ENCODE data around the gene FRMD3.

The FRMD3 gene

DNA sequence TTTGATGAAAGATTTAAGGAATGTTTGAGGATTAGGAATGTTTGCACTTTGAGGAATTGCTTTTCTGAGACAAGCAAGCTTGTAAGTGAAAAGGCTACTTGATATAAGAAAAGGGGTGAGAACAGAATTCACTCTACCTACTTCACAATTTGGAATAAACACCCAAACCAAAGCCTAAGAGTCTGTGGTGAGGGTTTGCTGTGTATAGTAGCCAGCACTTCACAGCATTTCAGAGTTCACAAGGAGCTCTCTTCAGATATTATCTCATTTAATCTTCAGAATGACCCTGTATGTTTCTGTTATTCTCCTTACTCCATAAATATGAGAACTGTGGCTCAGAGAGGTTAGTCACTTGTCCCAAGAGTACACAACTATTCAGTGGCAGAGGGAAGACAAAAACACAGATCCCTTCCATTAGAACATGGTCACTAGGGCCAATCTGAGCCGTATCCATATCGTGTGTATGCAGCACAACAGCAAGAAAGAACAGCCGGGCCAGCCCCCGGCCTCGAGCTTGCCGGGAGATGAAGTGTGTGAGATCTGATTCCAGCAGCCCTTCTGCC, 92.4 kb downstream of the FRMD3 start:
- Histone ChIP-seq H3K9ac (ENCODE audit: low read length) (no peak overlapping the region), H4K8ac (ENCODE audit: low read depth, low read length) (no peak overlapping the region), H2AFZ (ENCODE audit: insufficient read depth, low read length, poor library complexity) (no peak overlapping the region), H3K4me2 (ENCODE audit: low read length) (no peak overlapping the region), H3K4me3 (ENCODE audit: low read depth, low read length) (no peak overlapping the region), H3K79me1 (ENCODE audit: low read length) (no peaks in the 10 kb centered on the region), H2AK5ac (ENCODE audit: low read length) (no peak overlapping the region), H3K18ac (ENCODE audit: low read length) (no peak overlapping the region), H3K4me1 (ENCODE audit: control insufficient read depth in 1 of 2, insufficient read depth in 2 of 2, low read length in 2 of 2) (no peaks in the 10 kb centered on the region), H3K23ac (ENCODE audit: low read length) (no peak overlapping the region), H3K79me2 (ENCODE audit: control insufficient read depth, insufficient read depth, low read length, poor library complexity) (no peaks in the 10 kb centered on the region), H3K14ac (ENCODE audit: low read length) (no peak overlapping the region), H4K12ac (ENCODE audit: low read depth, low read length) (no peak overlapping the region), H4K91ac (ENCODE audit: low read depth, low read length) (no peak overlapping the region), H3K9me3 (ENCODE audit: insufficient read depth, low read depth, low read length) (no peaks in the 10 kb centered on the region), H3K36me3 (ENCODE audit: control insufficient read depth in 1 of 2, insufficient read depth in 2 of 2, low read length in 2 of 2) (no peaks in the 10 kb centered on the region), H3K27me3 (ENCODE audit: insufficient read depth, low read length) (no peaks in the 10 kb centered on the region), H3K4ac (ENCODE audit: low read depth, low read length) (no peak overlapping the region), H2BK120ac (ENCODE audit: insufficient read depth, low read length, poor library complexity) (no peak overlapping the region), H2BK5ac (ENCODE audit: low read depth, low read length, poor library complexity) (no peak overlapping the region), H3K27ac (ENCODE audit: low read depth, low read length) (no peak overlapping the region), H2BK12ac (ENCODE audit: low read length) (no peak overlapping the region)
- peak in 1 of 2 donors; percentile 6 for DNase-seq
- WGBS (ENCODE audit: extremely low coverage, insufficient coverage, insufficient read length), result no CpG with 5 or more reads among the region's 6 CpGs

GRCh38 chr9:83444110-83444509, 94.1 kb downstream of the FRMD3 start:
- Histone ChIP-seq H2BK120ac (ENCODE audit: insufficient read depth, low read length, poor library complexity) (no peak overlapping the region), H2BK12ac (ENCODE audit: low read length) (no peak overlapping the region), H3K4me2 (ENCODE audit: low read length) (no peak overlapping the region), H3K9ac (ENCODE audit: low read length) (no peak overlapping the region), H3K27me3 (ENCODE audit: insufficient read depth, low read length) (no peaks in the 10 kb centered on the region), H3K4me1 (ENCODE audit: control insufficient read depth in 1 of 2, insufficient read depth in 2 of 2, low read length in 2 of 2) (no peaks in the 10 kb centered on the region), H4K8ac (ENCODE audit: low read depth, low read length) (no peak overlapping the region), H3K36me3 (ENCODE audit: control insufficient read depth in 1 of 2, insufficient read depth in 2 of 2, low read length in 2 of 2) (no peaks in the 10 kb centered on the region), H3K18ac (ENCODE audit: low read length) (no peak overlapping the region), H2AK5ac (ENCODE audit: low read length) (no peak overlapping the region), H2AFZ (ENCODE audit: insufficient read depth, low read length, poor library complexity) (no peak overlapping the region), H3K79me2 (ENCODE audit: control insufficient read depth, insufficient read depth, low read length, poor library complexity) (no peaks in the 10 kb centered on the region), H3K14ac (ENCODE audit: low read length) (no peak overlapping the region), H3K27ac (ENCODE audit: low read depth, low read length) (no peak overlapping the region), H3K9me3 (ENCODE audit: insufficient read depth, low read depth, low read length) (no peaks in the 10 kb centered on the region), H4K12ac (ENCODE audit: low read depth, low read length) (no peak overlapping the region), H2BK5ac (ENCODE audit: low read depth, low read length, poor library complexity) (no peak overlapping the region), H4K91ac (ENCODE audit: low read depth, low read length) (no peak overlapping the region), H3K4me3 (ENCODE audit: low read depth, low read length) (no peak overlapping the region), H3K4ac (ENCODE audit: low read depth, low read length) (no peak overlapping the region), H3K79me1 (ENCODE audit: low read length) (no peaks in the 10 kb centered on the region), H3K23ac (ENCODE audit: low read length) (no peak overlapping the region)
- peak in 1 of 2 donors; percentile 18 for DNase-seq
- no CpG with 5 or more reads among the region's 4 CpGs for WGBS (ENCODE audit: extremely low coverage, insufficient coverage, insufficient read length)

GRCh38 chr9:83441390-83441789, 96.8 kb downstream of the FRMD3 start:
- no peak overlapping the region for H2AK5ac ChIP-seq (ENCODE audit: low read length)
- H3K4me1 ChIP-seq (ENCODE audit: control insufficient read depth in 1 of 2, insufficient read depth in 2 of 2, low read length in 2 of 2), result no peaks in the 10 kb centered on the region
- no peak overlapping the region for H2BK5ac ChIP-seq (ENCODE audit: low read depth, low read length, poor library complexity)
- WGBS (ENCODE audit: extremely low coverage, insufficient coverage, insufficient read length), result no CpG with 5 or more reads among the region's 3 CpGs
- no peak overlapping the region for H2BK12ac ChIP-seq (ENCODE audit: low read length)
- no peaks in the 10 kb centered on the region for H3K9me3 ChIP-seq (ENCODE audit: insufficient read depth, low read depth, low read length)
- DNase-seq, result peak; percentile 55 to 85
- no peak overlapping the region for H4K8ac ChIP-seq (ENCODE audit: low read depth, low read length)
- no peaks in the 10 kb centered on the region for H3K27me3 ChIP-seq (ENCODE audit: insufficient read depth, low read length)
- H3K9ac ChIP-seq (ENCODE audit: low read length), result no peak overlapping the region
- no peaks in the 10 kb centered on the region for H3K79me1 ChIP-seq (ENCODE audit: low read length)
- H3K27ac ChIP-seq (ENCODE audit: low read depth, low read length), result no peak overlapping the region
- no peak overlapping the region for H2BK120ac ChIP-seq (ENCODE audit: insufficient read depth, low read length, poor library complexity)
- H3K23ac ChIP-seq (ENCODE audit: low read length), result no peak overlapping the region
- no peak overlapping the region for H4K91ac ChIP-seq (ENCODE audit: low read depth, low read length)
- H3K4ac ChIP-seq (ENCODE audit: low read depth, low read length), result no peak overlapping the region
- H3K14ac ChIP-seq (ENCODE audit: low read length), result no peak overlapping the region
- H2AFZ ChIP-seq (ENCODE audit: insufficient read depth, low read length, poor library complexity), result no peak overlapping the region
- H3K36me3 ChIP-seq (ENCODE audit: control insufficient read depth in 1 of 2, insufficient read depth in 2 of 2, low read length in 2 of 2), result no peaks in the 10 kb centered on the region
- H3K79me2 ChIP-seq (ENCODE audit: control insufficient read depth, insufficient read depth, low read length, poor library complexity), result no peaks in the 10 kb centered on the region
- H3K4me3 ChIP-seq (ENCODE audit: low read depth, low read length), result no peak overlapping the region
- H4K12ac ChIP-seq (ENCODE audit: low read depth, low read length), result no peak overlapping the region
- no peak overlapping the region for H3K18ac ChIP-seq (ENCODE audit: low read length)
- no peak overlapping the region for H3K4me2 ChIP-seq (ENCODE audit: low read length)

DNA sequence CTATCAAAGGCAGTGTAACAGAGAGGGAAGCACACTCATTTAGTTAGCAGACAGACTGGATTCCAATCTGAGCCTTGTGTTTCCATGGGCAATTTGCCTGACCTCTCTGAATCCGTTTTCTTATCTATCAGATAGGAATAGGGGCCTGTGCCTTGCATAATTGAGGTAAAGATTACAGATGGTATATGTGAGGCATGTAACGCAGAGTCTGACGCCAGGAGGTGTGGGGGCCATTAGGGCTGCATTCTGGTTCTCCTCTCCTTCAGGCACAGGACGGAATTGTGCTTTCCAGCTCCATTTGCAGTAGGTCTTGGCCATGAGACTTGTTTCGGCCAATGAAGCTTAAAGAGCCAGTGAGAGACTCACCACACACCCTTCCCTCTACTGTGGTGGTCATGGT, 97.6 kb downstream of the FRMD3 start:
- DNase-seq, result peak; percentile 86 to 92
- no peak overlapping the region for H4K91ac ChIP-seq (ENCODE audit: low read depth, low read length)
- no peak overlapping the region for H2BK5ac ChIP-seq (ENCODE audit: low read depth, low read length, poor library complexity)
- H3K79me1 ChIP-seq (ENCODE audit: low read length), result no peaks in the 10 kb centered on the region
- H3K14ac ChIP-seq (ENCODE audit: low read length), result no peak overlapping the region
- no peaks in the 10 kb centered on the region for H3K4me1 ChIP-seq (ENCODE audit: control insufficient read depth in 1 of 2, insufficient read depth in 2 of 2, low read length in 2 of 2)
- no peak overlapping the region for H3K23ac ChIP-seq (ENCODE audit: low read length)
- no peaks in the 10 kb centered on the region for H3K79me2 ChIP-seq (ENCODE audit: control insufficient read depth, insufficient read depth, low read length, poor library complexity)
- no peak overlapping the region for H3K4me3 ChIP-seq (ENCODE audit: low read depth, low read length)
- no peak overlapping the region for H3K9ac ChIP-seq (ENCODE audit: low read length)
- WGBS (ENCODE audit: extremely low coverage, insufficient coverage, insufficient read length), result no CpG with 5 or more reads among the region's 5 CpGs
- H3K27me3 ChIP-seq (ENCODE audit: insufficient read depth, low read length), result no peaks in the 10 kb centered on the region
- H2BK120ac ChIP-seq (ENCODE audit: insufficient read depth, low read length, poor library complexity), result no peak overlapping the region
- H3K36me3 ChIP-seq (ENCODE audit: control insufficient read depth in 1 of 2, insufficient read depth in 2 of 2, low read length in 2 of 2), result no peaks in the 10 kb centered on the region
- no peak overlapping the region for H3K27ac ChIP-seq (ENCODE audit: low read depth, low read length)
- H2AK5ac ChIP-seq (ENCODE audit: low read length), result no peak overlapping the region
- H3K4ac ChIP-seq (ENCODE audit: low read depth, low read length), result no peak overlapping the region
- H3K9me3 ChIP-seq (ENCODE audit: insufficient read depth, low read depth, low read length), result no peaks in the 10 kb centered on the region
- H2AFZ ChIP-seq (ENCODE audit: insufficient read depth, low read length, poor library complexity), result no peak overlapping the region
- no peak overlapping the region for H4K12ac ChIP-seq (ENCODE audit: low read depth, low read length)
- no peak overlapping the region for H3K4me2 ChIP-seq (ENCODE audit: low read length)
- no peak overlapping the region for H4K8ac ChIP-seq (ENCODE audit: low read depth, low read length)
- H2BK12ac ChIP-seq (ENCODE audit: low read length), result no peak overlapping the region
- no peak overlapping the region for H3K18ac ChIP-seq (ENCODE audit: low read length)
